K562 (cell line): ENCODE data around the gene CHMP4B. TPM values are rescaled to one million over a fixed set of nuclear protein-coding genes. Genes with fewer than 3 reads are reported as not detected.

Experiments used
- ATAC-seq: fragments of 200-7000 bp; cut with Tn5 transposase; 3 replicates; pipeline ENCODE4 v1.9.1; 2020; ENCODE audit warnings: moderate library complexity
- BruUV-seq: library from RNA; stranded (reverse); fragments of 400-500 nt; replicated peaks from 2 replicates; lab custom pipeline; 2021; lab: Mats Ljungman, UMichigan
- CTCF ChIA-PET: fragments of 300-600 bp; formaldehyde crosslinking; extraction: SDS; loops from one replicate; lab custom pipeline; 2021; ENCODE audit warnings: low intra/inter-chr PET ratio; lab: Yijun Ruan, JAX
- POLR2A ChIA-PET: fragments of 300-600, 350-650 bp; sonication (Branson Sonifier 250); formaldehyde crosslinking; extraction: SDS; loops from one replicate; lab custom pipeline; 2021; ENCODE audit warnings: antibody characterized with exemption, inconsistent platforms; lab: Yijun Ruan, JAX
- DNase-seq, 4 experiments: peaks; one replicate each; pipeline versions ENCODE4 v3.0.0 to v3.0.0-alpha.2; 2011 to 2018; ENCODE audit warnings: low spot score in 3 of 4, mixed read lengths in 3 of 4; ENCODE audit errors: extremely low read depth in 1 of 4
- FAIRE-seq: peaks from 2 replicates; lab custom pipeline; 2011; peaks lifted over from hg19 to GRCh38; lab: Jason Lieb, UNC
- H2AFZ ChIP-seq: 2 replicates; pipeline ENCODE4 v1.6.0; 2011; ENCODE audit warnings: low read depth, low read length, control low read depth, inconsistent platforms
- H3K27ac ChIP-seq: fragments of 200-600 bp; 3 replicates; pipeline ENCODE4 v1.8.0; 2011; ENCODE audit warnings: low read depth, mild to moderate bottlenecking, control low read depth, inconsistent platforms, low read length, moderate library complexity, mixed read lengths; ENCODE audit errors: extremely low read depth
- H3K27me3 ChIP-seq, 2 experiments: fragments of 300-600 bp in 1 of 2; 2 replicates in 1 of 2; 3 replicates in 1 of 2; pipeline versions ENCODE4 v1.6.0 to v1.8.0; 2011; ENCODE audit warnings: inconsistent platforms in 2 of 2, low read length in 2 of 2, mild to moderate bottlenecking in 1 of 2, mixed read lengths in 1 of 2, moderate library complexity in 1 of 2; ENCODE audit not compliant: control insufficient read depth in 2 of 2, insufficient read depth in 2 of 2
- H3K36me3 ChIP-seq: fragments of 300-600 bp; 3 replicates; pipeline ENCODE4 v1.8.0; 2011; ENCODE audit warnings: mild to moderate bottlenecking, low read length, inconsistent platforms; ENCODE audit not compliant: control insufficient read depth, insufficient read depth
- H3K4me1 ChIP-seq, 2 experiments: fragments of 200-600 bp in 1 of 2; replicated peaks in 1 of 2; 2 replicates in 1 of 2; 3 replicates in 1 of 2; pipeline versions ENCODE4 v1.5.1 to v1.8.0; 2011; ENCODE audit warnings: inconsistent platforms in 2 of 2, low read length in 2 of 2, mild to moderate bottlenecking in 1 of 2, mixed read lengths in 1 of 2, moderate library complexity in 1 of 2; ENCODE audit not compliant: control insufficient read depth in 2 of 2, insufficient read depth in 2 of 2
- H3K4me2 ChIP-seq: 2 replicates; pipeline ENCODE4 v1.6.1; 2011; ENCODE audit warnings: low read length, control low read depth, inconsistent platforms, mixed read lengths; ENCODE audit not compliant: insufficient read depth
- H3K4me3 ChIP-seq: fragments of 200-600 bp; sonication (generic), shearing (Covaris generic); 2 replicates; pipeline ENCODE4 v1.5.1; 2016; ENCODE audit warnings: control low read depth, inconsistent platforms
- H3K79me2 ChIP-seq: fragments of 200-600 bp; 3 replicates; pipeline ENCODE4 v1.8.0; 2011; ENCODE audit warnings: low read length, inconsistent platforms; ENCODE audit not compliant: control insufficient read depth, insufficient read depth
- H3K9ac ChIP-seq, 2 experiments: 2 replicates each; pipeline versions ENCODE4 v1.6.0 to v1.6.1; 2011; ENCODE audit warnings: low read depth in 2 of 2, low read length in 2 of 2, control low read depth in 1 of 2, inconsistent platforms in 1 of 2, mild to moderate bottlenecking in 1 of 2, mixed read lengths in 1 of 2; ENCODE audit not compliant: insufficient read depth in 1 of 2
- H3K9me1 ChIP-seq: one replicate; pipeline ENCODE4 v1.6.0; 2011; ENCODE audit warnings: inconsistent platforms, mild to moderate bottlenecking, low read length, moderate library complexity; ENCODE audit not compliant: control insufficient read depth, insufficient read depth
- H3K9me3 ChIP-seq: replicated peaks from 2 replicates; pipeline ENCODE4 v1.5.1; 2011; ENCODE audit warnings: low read depth, low read length, inconsistent platforms; ENCODE audit not compliant: control insufficient read depth, insufficient read depth
- H4K20me1 ChIP-seq: replicated peaks from 2 replicates; pipeline ENCODE4 v1.6.1; 2011; ENCODE audit warnings: low read length, inconsistent platforms, mixed read lengths; ENCODE audit not compliant: control insufficient read depth, insufficient read depth
- NFE2L1 ChIP-seq: fragments of 450-650 bp; IDR thresholded peaks from 2 replicates; pipeline ENCODE4 v1.6.1; 2016; ENCODE audit warnings: missing genetic modification characterization, low read depth, mild to moderate bottlenecking, missing compliant biosample characterization, moderate library complexity, borderline replicate concordance
- NR2C1 ChIP-seq, 2 experiments: fragments of 450-650 bp; IDR thresholded peaks; 2 replicates each; pipeline ENCODE4 v1.6.1; 2017; ENCODE audit warnings: mild to moderate bottlenecking in 2 of 2, antibody characterized with exemption in 1 of 2, inconsistent platforms in 1 of 2, missing compliant biosample characterization in 1 of 2, missing genetic modification characterization in 1 of 2
- RBM39 ChIP-seq: fragments of 200-400 bp; formaldehyde crosslinking; optimal IDR thresholded peaks from 2 replicates; pipeline ENCODE3; 2018; ENCODE audit warnings: low read depth, low read length
- SAFB2 ChIP-seq: fragments of 200-400 bp; formaldehyde crosslinking; IDR thresholded peaks from 2 replicates; pipeline ENCODE4 v1.6.1; 2018; ENCODE audit warnings: borderline replicate concordance, low read length, low read depth, moderate library complexity; ENCODE audit not compliant: severe bottlenecking
- XRCC3 ChIP-seq: fragments of 450-650 bp; IDR thresholded peaks from 2 replicates; pipeline ENCODE4 v1.6.1; 2017; ENCODE audit warnings: mild to moderate bottlenecking, moderate library complexity
- ZNF408 ChIP-seq: fragments of 250-450 bp; sonication (Bioruptor Pico); IDR thresholded peaks from 2 replicates; pipeline ENCODE4 v1.4.0; 2020; ENCODE audit warnings: low read depth, mild to moderate bottlenecking, moderate library complexity
- WGBS: fragments of 100-300 bp; shearing (Covaris generic); methylation state at CpG from one replicate; pipeline ENCODE4 v1.1.6; 2016; ENCODE audit warnings: low coverage, mixed read lengths; ENCODE audit not compliant: insufficient coverage; ENCODE audit errors: missing lambda C conversion rate; 5-methylcytosine and 5-hydroxymethylcytosine counted together
- in situ Hi-C: fragments of 300-500 bp; cut with MboI; formaldehyde crosslinking; loops from 4 replicates; pipeline ENCODE4 v1.15.0; 2018; ENCODE audit warnings: inconsistent platforms, mixed read lengths
- intact Hi-C: fragments of 100-400 bp; cut with micrococcal nuclease; formaldehyde crosslinking; loops from 2 replicates; pipeline ENCODE4 v1.14.2; 2022
- polyA plus RNA-seq, 8 experiments: library from polyadenylated mRNA; depleted of rRNA in 4 of 8; stranded (reverse) in 5 of 8; unstranded in 3 of 8; fragments of >200 nt; fragmentation: Nextera tagmentation in 2 of 8; fragmentation: Illumina TruSeq in 1 of 8; extraction: Ambion mirVana in 2 of 8; extraction: Trizol in 1 of 8; gene quantifications; 2 replicates each; pipeline versions ENCODE4 v1.2.1 to v1.2.3, GENCODE V29; 2011 to 2014; ENCODE audit warnings: inconsistent platforms in 1 of 8, missing spikeins in 1 of 8
- total RNA-seq, 7 experiments: library from RNA; depleted of rRNA in 6 of 7; stranded (reverse); fragments of >200 nt in 6 of 7; fragmentation: Illumina TruSeq in 2 of 7; extraction: Trizol in 2 of 7; gene quantifications; 2 replicates each; pipeline versions ENCODE4 v1.2.1 to v1.2.3, GENCODE V29; 2011 to 2021; ENCODE audit warnings: low replicate concordance in 1 of 7
- TF ChIP-seq, protein P1 (sequence below), 2 experiments: fragments of 450-650 bp in 1 of 2; sonication (generic) in 1 of 2; formaldehyde crosslinking; conservative IDR thresholded peaks; 2 replicates each; pipeline versions ENCODE4 v1.4.0 to v1.8.1; 2020 to 2022; ENCODE audit warnings: mild to moderate bottlenecking in 1 of 2, missing genetic modification reagents in 1 of 2
- TF ChIP-seq, protein P2 (sequence below): sonication (generic); formaldehyde crosslinking; IDR thresholded peaks from 2 replicates; pipeline ENCODE4 v1.8.1; 2023; ENCODE audit warnings: mild to moderate bottlenecking, missing genetic modification reagents, moderate library complexity

The CHMP4B gene
- total and polyA plus RNA-seq, 9 of the 15 experiments (the other 6 are each of a cell fraction or from before 2014, with no cell fraction given) = 1.8 to 64.7 (median 31.8) TPM

DNA sequence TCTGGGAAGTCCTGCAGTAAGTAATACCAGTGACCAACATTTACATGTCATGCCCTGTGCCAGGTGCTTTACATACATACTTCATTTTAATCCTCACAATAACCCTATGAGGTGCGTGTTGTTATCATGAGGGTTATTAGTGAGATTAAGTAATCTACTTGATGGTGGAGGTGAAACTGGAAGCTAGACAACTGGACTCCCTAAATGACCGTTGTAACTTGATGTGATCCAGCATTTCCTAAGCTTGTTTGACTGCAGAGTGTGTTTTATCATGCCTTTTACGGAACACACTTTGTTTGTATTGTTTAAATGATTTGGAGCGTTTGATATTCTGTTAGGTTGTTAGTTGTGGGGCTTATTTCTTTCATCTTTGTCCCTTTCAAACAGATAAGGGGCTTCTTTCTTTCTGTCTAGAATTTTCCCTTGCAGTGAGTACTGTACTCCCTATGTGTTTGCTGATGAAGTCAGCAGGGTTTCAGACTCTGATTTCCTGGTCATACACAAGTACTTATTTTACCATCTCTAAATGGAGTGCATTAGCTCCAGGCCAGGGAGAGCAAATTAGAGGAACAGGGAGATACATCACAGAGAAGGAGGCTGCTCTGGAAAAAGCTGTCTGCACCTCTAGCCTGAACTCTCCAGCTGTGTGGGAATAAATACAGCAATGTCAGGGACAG, 29.7 kb downstream of the CHMP4B start (continued):
- TF ChIP-seq NFE2L1 = no peak
- TF ChIP-seq, all 486 proteins: peak for 0

DNA sequence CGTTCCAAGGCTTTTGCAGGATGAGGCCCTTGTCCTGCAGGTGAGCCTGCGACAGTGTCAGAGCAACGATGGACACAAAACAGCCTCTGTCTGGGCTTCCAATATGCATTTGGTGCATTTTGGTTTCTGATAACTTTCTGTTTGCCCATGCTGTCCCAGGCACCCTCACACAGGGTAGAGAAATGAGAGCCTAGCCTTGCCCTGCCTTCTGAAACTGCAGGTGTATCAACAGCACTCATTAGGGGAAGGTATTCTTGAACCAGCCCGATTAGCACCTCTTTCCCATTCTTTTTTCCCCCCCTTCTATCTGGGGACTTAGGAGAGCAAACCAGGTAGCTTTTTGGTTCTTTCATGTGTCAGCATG, 30.3 kb downstream of the CHMP4B start:
- ChIA-PET CTCF (no interaction called here), POLR2A (interaction anchor here (0.5 to 1.7 kb wide), 3 partner anchors 10 to 26 kb away, joined by 3 to 6 read pairs (median 4); no protein-coding TSS in a partner anchor)
- H2AFZ ChIP-seq = no peak overlapping the region
- no peak overlapping the region for H3K27ac ChIP-seq
- H3K27me3 ChIP-seq = no peaks in the 10 kb centered on the region
- TF ChIP-seq NR2C1 (IDR thresholded peaks at IDR 0.05) (no peak), NR2C1 (tag; IDR thresholded peaks at IDR 0.05) (no peak), ZNF408 (CRISPR knock-in tag) (no peak), RBM39 (no peak), SAFB2 (no peak), XRCC3 (no peak)
- TF ChIP-seq, protein P1, sequence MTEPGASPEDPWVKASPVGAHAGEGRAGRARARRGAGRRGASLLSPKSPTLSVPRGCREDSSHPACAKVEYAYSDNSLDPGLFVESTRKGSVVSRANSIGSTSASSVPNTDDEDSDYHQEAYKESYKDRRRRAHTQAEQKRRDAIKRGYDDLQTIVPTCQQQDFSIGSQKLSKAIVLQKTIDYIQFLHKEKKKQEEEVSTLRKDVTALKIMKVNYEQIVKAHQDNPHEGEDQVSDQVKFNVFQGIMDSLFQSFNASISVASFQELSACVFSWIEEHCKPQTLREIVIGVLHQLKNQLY (CRISPR knock-in tag; conservative IDR thresholded peaks at IDR 0.05) = no peak
- TF ChIP-seq, protein P2, sequence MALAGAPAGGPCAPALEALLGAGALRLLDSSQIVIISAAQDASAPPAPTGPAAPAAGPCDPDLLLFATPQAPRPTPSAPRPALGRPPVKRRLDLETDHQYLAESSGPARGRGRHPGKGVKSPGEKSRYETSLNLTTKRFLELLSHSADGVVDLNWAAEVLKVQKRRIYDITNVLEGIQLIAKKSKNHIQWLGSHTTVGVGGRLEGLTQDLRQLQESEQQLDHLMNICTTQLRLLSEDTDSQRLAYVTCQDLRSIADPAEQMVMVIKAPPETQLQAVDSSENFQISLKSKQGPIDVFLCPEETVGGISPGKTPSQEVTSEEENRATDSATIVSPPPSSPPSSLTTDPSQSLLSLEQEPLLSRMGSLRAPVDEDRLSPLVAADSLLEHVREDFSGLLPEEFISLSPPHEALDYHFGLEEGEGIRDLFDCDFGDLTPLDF = no peak
- H3K79me2 ChIP-seq = peaks cover 69% of the 10 kb centered on the region
- H3K4me1 ChIP-seq = peaks cover 10 to 40% of the 10 kb centered on the region in 2 experiments; a peak in 4 of 5 replicates
- H3K9ac ChIP-seq = no peak overlapping the region
- in situ Hi-C loops = no loop called here
- peaks cover 8% of the 10 kb centered on the region for H3K9me1 ChIP-seq
- ATAC-seq (no peak), FAIRE-seq (no peak), DNase-seq (no peak)
- WGBS = 57% methylated on average over 4 of the region's 4 CpGs
- intact Hi-C loops = no loop called here
- peaks cover 43% of the 10 kb centered on the region for H4K20me1 ChIP-seq
- H3K4me3 ChIP-seq = no peak overlapping the region
- H3K4me2 ChIP-seq = no peak overlapping the region
- BruUV-seq = no TSS peak
- no peaks in the 10 kb centered on the region for H3K36me3 ChIP-seq
- no peaks in the 10 kb centered on the region for H3K9me3 ChIP-seq
